Astrocyte (in vitro differentiated cells and primary cell): Measurements from ENCODE around the gene PRR35. TPM values are rescaled to one million over a fixed set of nuclear protein-coding genes. Genes with fewer than 3 reads are reported as not detected.

Source experiments
- DNase-seq: peaks from one replicate; pipeline ENCODE4 v3.0.0-alpha.2; 2010; ENCODE audit warnings: low read depth
- FAIRE-seq: peaks from 2 replicates; lab custom pipeline; 2011; peaks lifted over from hg19 to GRCh38; lab: Jason Lieb, UNC
- H2AFZ ChIP-seq: 2 replicates; pipeline ENCODE4 v1.6.0; 2012; ENCODE audit warnings: low read depth, low read length, inconsistent platforms
- H3K27ac ChIP-seq: 2 replicates; pipeline ENCODE4 v1.5.1; 2011; ENCODE audit warnings: low read depth, low read length, inconsistent platforms
- H3K27me3 ChIP-seq: 2 replicates; pipeline ENCODE4 v1.6.0; 2011; ENCODE audit warnings: low read length, inconsistent platforms; ENCODE audit not compliant: insufficient read depth
- H3K36me3 ChIP-seq: 2 replicates; pipeline ENCODE4 v1.5.1; 2011; ENCODE audit warnings: low read length, inconsistent platforms; ENCODE audit not compliant: insufficient read depth
- H3K4me1 ChIP-seq: 2 replicates; pipeline ENCODE4 v1.5.1; 2011; ENCODE audit warnings: low read length, inconsistent platforms; ENCODE audit not compliant: insufficient read depth
- H3K4me2 ChIP-seq: 2 replicates; pipeline ENCODE4 v1.6.0; 2012; ENCODE audit warnings: low read length, inconsistent platforms
- H3K4me3 ChIP-seq: 2 replicates; pipeline ENCODE4 v1.5.1; 2011; ENCODE audit warnings: low read depth, mild to moderate bottlenecking, low read length, inconsistent platforms; ENCODE audit not compliant: insufficient read depth
- H3K79me2 ChIP-seq: 2 replicates; pipeline ENCODE4 v1.6.0; 2012; ENCODE audit warnings: mild to moderate bottlenecking, low read length, inconsistent platforms; ENCODE audit not compliant: insufficient read depth
- H3K9ac ChIP-seq: 2 replicates; pipeline ENCODE4 v1.6.0; 2012; ENCODE audit warnings: mild to moderate bottlenecking, low read length, inconsistent platforms
- H3K9me3 ChIP-seq: 2 replicates; pipeline ENCODE4 v1.5.1; 2012; ENCODE audit warnings: low read depth, mild to moderate bottlenecking, low read length, inconsistent platforms; ENCODE audit not compliant: insufficient read depth
- H4K20me1 ChIP-seq: 2 replicates; pipeline ENCODE4 v1.6.0; 2012; ENCODE audit warnings: low read length, inconsistent platforms; ENCODE audit not compliant: insufficient read depth
- H3K27ac Mint-ChIP-seq: one replicate; pipeline ENCODE4 v1.8.0; 2021; ENCODE audit warnings: mild to moderate bottlenecking, mixed read lengths; ENCODE audit not compliant: unreplicated experiment
- H3K27me3 Mint-ChIP-seq: one replicate; pipeline ENCODE4 v1.8.0; 2021; ENCODE audit warnings: low read depth, mixed read lengths; ENCODE audit not compliant: unreplicated experiment
- H3K36me3 Mint-ChIP-seq: one replicate; pipeline ENCODE4 v1.8.0; 2021; ENCODE audit warnings: low read depth, mixed read lengths; ENCODE audit not compliant: unreplicated experiment
- H3K4me1 Mint-ChIP-seq: one replicate; pipeline ENCODE4 v1.8.0; 2021; ENCODE audit warnings: low read depth, mixed read lengths; ENCODE audit not compliant: unreplicated experiment
- H3K4me3 Mint-ChIP-seq: one replicate; pipeline ENCODE4 v1.8.0; 2021; ENCODE audit warnings: mild to moderate bottlenecking, moderate library complexity, mixed read lengths; ENCODE audit not compliant: unreplicated experiment
- H3K9me3 Mint-ChIP-seq: one replicate; pipeline ENCODE4 v1.8.0; 2021; ENCODE audit warnings: mild to moderate bottlenecking, mixed read lengths; ENCODE audit not compliant: unreplicated experiment
- CTCF ChIP-seq: IDR thresholded peaks from 2 replicates; pipeline ENCODE4 v1.5.1; 2011; ENCODE audit warnings: low read depth, mild to moderate bottlenecking, inconsistent platforms, low read length, moderate library complexity; ENCODE audit not compliant: insufficient read depth
- EZH2 ChIP-seq: IDR thresholded peaks from 2 replicates; pipeline ENCODE4 v1.6.1; 2012; ENCODE audit warnings: mild to moderate bottlenecking, low read length, inconsistent platforms; ENCODE audit not compliant: insufficient read depth
- total RNA-seq: library from RNA; stranded (reverse); gene quantifications from 2 replicates; pipeline ENCODE4 v1.2.1, GENCODE V29; 2021

The PRR35 gene
- total RNA-seq, 1 donor from 2014 or later, result 0.09 TPM

- FAIRE-seq, result no peak
- Histone ChIP-seq H3K79me2 (peaks cover 14% of the 10 kb centered on the region), H2AFZ (no peak within 1 kb of the TSS), H3K36me3 (no peaks in the 10 kb centered on the region), H4K20me1 (peaks cover 12% of the 10 kb centered on the region), H3K4me1 (peaks cover 19% of the 10 kb centered on the region), H3K4me2 (peak within 1 kb of the TSS; percentile 33), H3K27ac (no peak within 1 kb of the TSS), H3K4me3 (no peak within 1 kb of the TSS), H3K9ac (no peak within 1 kb of the TSS), H3K9me3 (no peaks in the 10 kb centered on the region), H3K27me3 (peaks cover 6% of the 10 kb centered on the region)
- Mint-ChIP-seq H3K4me1 (peaks cover 6% of the 10 kb centered on the region), H3K36me3 (no peaks in the 10 kb centered on the region), H3K9me3 (no peaks in the 10 kb centered on the region), H3K4me3 (no peak within 1 kb of the TSS), H3K27ac (no peak within 1 kb of the TSS), H3K27me3 (peaks cover 7% of the 10 kb centered on the region)
- no peak for TF ChIP-seq EZH2
- no peak for TF ChIP-seq CTCF
- no peak for DNase-seq
Observed at GRCh38 chr16:566475-567372, 6.5 kb downstream of the PRR35 start, which contains the start of gene NHLRC4. Gene NHLRC4, plus strand, starts transcription at chr16:567005. Its CDS starts 1,043 bp downstream, at chr16:568048.

GRCh38 chr16:567373-568256, 7.4 kb downstream of the PRR35 start:
- Mint-ChIP-seq H3K4me3 (no peak overlapping the region), H3K36me3 (no peaks in the 10 kb centered on the region), H3K27ac (no peak overlapping the region), H3K9me3 (no peaks in the 10 kb centered on the region), H3K4me1 (peaks cover 6% of the 10 kb centered on the region), H3K27me3 (peaks cover 2% of the 10 kb centered on the region)
- peaks cover 22% of the 10 kb centered on the region for H3K79me2 ChIP-seq
- H3K9me3 ChIP-seq, result no peaks in the 10 kb centered on the region
- H4K20me1 ChIP-seq, result peaks cover 21% of the 10 kb centered on the region
- no peak overlapping the region for H3K27ac ChIP-seq
- H3K36me3 ChIP-seq, result no peaks in the 10 kb centered on the region
- no peak overlapping the region for H3K4me2 ChIP-seq
- peaks cover 2% of the 10 kb centered on the region for H3K27me3 ChIP-seq
- no peak overlapping the region for H3K4me3 ChIP-seq
- peaks cover 19% of the 10 kb centered on the region for H3K4me1 ChIP-seq
- no peak overlapping the region for H3K9ac ChIP-seq
- TF ChIP-seq CTCF (no peak), EZH2 (no peak)
- no peak overlapping the region for H2AFZ ChIP-seq
- FAIRE-seq (no peak), DNase-seq (no peak)
